A549 (cell line): ENCODE measurements around the gene DOCK1. TPM values are rescaled to one million over a fixed set of nuclear protein-coding genes. Genes with fewer than 3 reads are reported as not detected.

Experiments used
- ATAC-seq, 2 experiments: fragments of 200-7000 bp in 1 of 2; fragments of >200 bp in 1 of 2; cut with Nextera tagmentation in 1 of 2; cut with Tn5 transposase in 1 of 2; 3 replicates each; pipeline versions ENCODE4 v1.8.0 to v1.9.1; 2018 to 2020; ENCODE audit warnings: mild to moderate bottlenecking in 1 of 2, moderate library complexity in 1 of 2
- CTCF ChIA-PET: fragments of 300-600 bp; sonication (Branson Sonifier 250); formaldehyde crosslinking; extraction: SDS; loops from one replicate; lab custom pipeline; 2021; ENCODE audit warnings: antibody characterized with exemption, inconsistent platforms; lab: Yijun Ruan, JAX
- POLR2A ChIA-PET: fragments of 350-600 bp; formaldehyde crosslinking; extraction: SDS; loops from one replicate; lab custom pipeline; 2021; ENCODE audit warnings: antibody characterized with exemption, inconsistent platforms; lab: Yijun Ruan, JAX
- DNase-seq, 2 experiments: peaks; one replicate each; pipeline versions ENCODE4 v3.0.0 to v3.0.0-alpha.2; 2011 to 2016; ENCODE audit warnings: low read depth in 1 of 2, low spot score in 1 of 2
- FAIRE-seq: peaks from 2 replicates; lab custom pipeline; 2011; peaks lifted over from hg19 to GRCh38; lab: Jason Lieb, UNC
- H3K27ac ChIP-seq, 2 experiments: fragments of >200 bp; sonication (Bioruptor Twin); formaldehyde crosslinking; 3 replicates each; pipeline ENCODE4 v1.5.1; 2016 to 2017
- H3K4me1 ChIP-seq: fragments of >200 bp; sonication (Bioruptor Twin); formaldehyde crosslinking; 3 replicates; pipeline ENCODE4 v1.6.1; 2016
- H3K4me2 ChIP-seq: fragments of >200 bp; sonication (Bioruptor Twin); formaldehyde crosslinking; 3 replicates; pipeline ENCODE4 v1.6.1; 2016
- H3K4me3 ChIP-seq: fragments of >200 bp; sonication (Bioruptor Twin); formaldehyde crosslinking; 3 replicates; pipeline ENCODE4 v1.5.1; 2016
- H3K9me3 ChIP-seq: fragments of >200 bp; sonication (Bioruptor Twin); formaldehyde crosslinking; 3 replicates; pipeline ENCODE4 v1.6.1; 2016
- ATOH8 ChIP-seq: fragments of 250-450 bp; sonication (Bioruptor Pico); IDR thresholded peaks from 2 replicates; pipeline ENCODE4 v1.5.0; 2020; ENCODE audit warnings: low read depth, mild to moderate bottlenecking, moderate library complexity
- BCL3 ChIP-seq: fragments of >200 bp; sonication (Bioruptor Twin); formaldehyde crosslinking; IDR thresholded peaks from 3 replicates; pipeline ENCODE4 v1.6.1; 2016
- CBX2 ChIP-seq: fragments of 200-600 bp; sonication (generic); IDR thresholded peaks from 2 replicates; pipeline ENCODE4 v1.6.1; 2016; ENCODE audit warnings: low read depth, mild to moderate bottlenecking, borderline replicate concordance
- CBX8 ChIP-seq: fragments of 200-600 bp; sonication (generic); IDR thresholded peaks from 2 replicates; pipeline ENCODE4 v1.6.1; 2016
- CEBPB ChIP-seq, 2 experiments: fragments of >200 bp in 1 of 2; sonication (Bioruptor Twin) in 1 of 2; formaldehyde crosslinking in 1 of 2; IDR thresholded peaks; 2 replicates each; pipeline ENCODE4 v1.6.1; 2012 to 2016
- CHD4 ChIP-seq: fragments of 200-600 bp; sonication (generic); IDR thresholded peaks from 2 replicates; pipeline ENCODE4 v1.6.1; 2016; ENCODE audit warnings: antibody characterized with exemption, mild to moderate bottlenecking, borderline replicate concordance
- EHMT2 ChIP-seq: fragments of 200-600 bp; sonication (generic); IDR thresholded peaks from 2 replicates; pipeline ENCODE4 v1.6.1; 2016; ENCODE audit warnings: antibody characterized with exemption, low read depth, mild to moderate bottlenecking, moderate library complexity
- ESRRA ChIP-seq: fragments of 150-350 bp; IDR thresholded peaks from 2 replicates; pipeline ENCODE4 v1.6.1; 2014; ENCODE audit warnings: mild to moderate bottlenecking, low read length, borderline replicate concordance
- FOSB ChIP-seq: fragments of 250-450 bp; sonication (Bioruptor Pico); IDR thresholded peaks from 2 replicates; pipeline ENCODE4 v1.5.0; 2020; ENCODE audit warnings: mild to moderate bottlenecking, moderate library complexity
- HDAC2 ChIP-seq: fragments of 200-600 bp; sonication (generic); IDR thresholded peaks from 2 replicates; pipeline ENCODE4 v1.6.1; 2016
- HOXA7 ChIP-seq: fragments of 250-450 bp; sonication (Bioruptor Pico); IDR thresholded peaks from 2 replicates; pipeline ENCODE4 v1.5.0; 2020; ENCODE audit warnings: mild to moderate bottlenecking, moderate library complexity
- HOXB5 ChIP-seq: fragments of 250-450 bp; sonication (Bioruptor Pico); IDR thresholded peaks from 2 replicates; pipeline ENCODE4 v1.5.0; 2020; ENCODE audit warnings: mild to moderate bottlenecking, moderate library complexity
- JUNB ChIP-seq: fragments of >200 bp; sonication (Bioruptor Twin); formaldehyde crosslinking; IDR thresholded peaks from 2 replicates; pipeline ENCODE4 v1.6.1; 2016
- MYC ChIP-seq: IDR thresholded peaks from 2 replicates; pipeline ENCODE4 v1.6.1; 2012; ENCODE audit warnings: mild to moderate bottlenecking, inconsistent platforms, low read length, improper control_type of control experiment, borderline replicate concordance
- NR3C1 ChIP-seq: fragments of >200 bp; sonication (Bioruptor Twin); formaldehyde crosslinking; IDR thresholded peaks from 3 replicates; pipeline ENCODE4 v1.6.1; 2017
- POLR2A ChIP-seq: IDR thresholded peaks from 2 replicates; pipeline ENCODE4 v1.6.1; 2012; ENCODE audit warnings: mild to moderate bottlenecking, low read length
- RARB ChIP-seq: fragments of 250-450 bp; sonication (Bioruptor Pico); IDR thresholded peaks from 2 replicates; pipeline ENCODE4 v1.8.0; 2021; ENCODE audit warnings: mild to moderate bottlenecking, moderate library complexity
- RFX5 ChIP-seq: fragments of 450-650 bp; IDR thresholded peaks from 2 replicates; pipeline ENCODE4 v1.7.1; 2014; ENCODE audit warnings: antibody characterized with exemption, mild to moderate bottlenecking, moderate library complexity
- RNF2 ChIP-seq: fragments of 200-600 bp; sonication (generic); IDR thresholded peaks from 2 replicates; pipeline ENCODE4 v1.6.1; 2016; ENCODE audit warnings: low read depth, mild to moderate bottlenecking, antibody characterized with exemption, moderate library complexity, borderline replicate concordance
- ZSCAN20 ChIP-seq: fragments of 250-450 bp; sonication (Bioruptor Pico); IDR thresholded peaks from 2 replicates; pipeline ENCODE4 v1.8.0; 2022; ENCODE audit warnings: mild to moderate bottlenecking, moderate library complexity
- WGBS: methylation state at CpG from one replicate; pipeline ENCODE4 v1.1.6; 2017; ENCODE audit errors: missing lambda C conversion rate; 5-methylcytosine and 5-hydroxymethylcytosine counted together
- polyA plus RNA-seq, 4 experiments: library from polyadenylated mRNA; depleted of rRNA in 3 of 4; stranded (reverse); fragments of >200 nt; fragmentation: RNase III in 1 of 4; extraction: RNeasy Plus Mini Kit Qiagen cat#74134 plus additional on column Dnase treatment in 1 of 4; gene quantifications; 2 replicates in 3 of 4; 3 replicates in 1 of 4; pipeline ENCODE4 v1.2.3, GENCODE V29; 2011 to 2017
- TF ChIP-seq, protein P1 (sequence below): fragments of 150-350 bp; IDR thresholded peaks from 2 replicates; pipeline ENCODE4 v1.6.1; 2014; ENCODE audit warnings: low read depth, mild to moderate bottlenecking, low read length
- TF ChIP-seq, protein P2 (sequence below): fragments of 450-650 bp; IDR thresholded peaks from 2 replicates; pipeline ENCODE4 v1.6.1; 2014; ENCODE audit warnings: antibody characterized with exemption

DOCK1 gene
- polyA plus RNA-seq, 2 of the 4 experiments (the other 2 are of a cell fraction) = 22.6 to 28.2 TPM

GRCh38 chr10:127012769-127013152 lies 107.5 kb downstream of the DOCK1 start:
- 68% methylated on average over 10 of the region's 10 CpGs for WGBS
- DNase-seq (no peak), FAIRE-seq (no peak)
- CTCF ChIA-PET = no interaction called here
- Histone ChIP-seq H3K4me1 (no peaks in the 10 kb centered on the region), H3K4me3 (no peak overlapping the region), H3K4me2 (no peak overlapping the region), H3K9me3 (no peaks in the 10 kb centered on the region)
- TF ChIP-seq EHMT2 (no peak), HOXB5 (no peak), RNF2 (no peak), ATOH8 (no peak), CHD4 (no peak), CBX2 (no peak), RARB (CRISPR knock-in tag) (no peak), BCL3 (no peak), CEBPB (IDR thresholded peaks at IDR 0.05) (no peak), RFX5 (no peak), ESRRA (no peak), HOXA7 (no peak), ZSCAN20 (CRISPR knock-in tag) (no peak), MYC (no peak), FOSB (no peak), JUNB (no peak)
- TF ChIP-seq, protein P1, sequence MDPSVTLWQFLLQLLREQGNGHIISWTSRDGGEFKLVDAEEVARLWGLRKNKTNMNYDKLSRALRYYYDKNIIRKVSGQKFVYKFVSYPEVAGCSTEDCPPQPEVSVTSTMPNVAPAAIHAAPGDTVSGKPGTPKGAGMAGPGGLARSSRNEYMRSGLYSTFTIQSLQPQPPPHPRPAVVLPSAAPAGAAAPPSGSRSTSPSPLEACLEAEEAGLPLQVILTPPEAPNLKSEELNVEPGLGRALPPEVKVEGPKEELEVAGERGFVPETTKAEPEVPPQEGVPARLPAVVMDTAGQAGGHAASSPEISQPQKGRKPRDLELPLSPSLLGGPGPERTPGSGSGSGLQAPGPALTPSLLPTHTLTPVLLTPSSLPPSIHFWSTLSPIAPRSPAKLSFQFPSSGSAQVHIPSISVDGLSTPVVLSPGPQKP = no peak
- TF ChIP-seq, protein P2, sequence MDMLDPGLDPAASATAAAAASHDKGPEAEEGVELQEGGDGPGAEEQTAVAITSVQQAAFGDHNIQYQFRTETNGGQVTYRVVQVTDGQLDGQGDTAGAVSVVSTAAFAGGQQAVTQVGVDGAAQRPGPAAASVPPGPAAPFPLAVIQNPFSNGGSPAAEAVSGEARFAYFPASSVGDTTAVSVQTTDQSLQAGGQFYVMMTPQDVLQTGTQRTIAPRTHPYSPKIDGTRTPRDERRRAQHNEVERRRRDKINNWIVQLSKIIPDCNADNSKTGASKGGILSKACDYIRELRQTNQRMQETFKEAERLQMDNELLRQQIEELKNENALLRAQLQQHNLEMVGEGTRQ = no peak
- TF ChIP-seq, all 56 proteins: peak for 0
- ATAC-seq = no peak
- no peak overlapping the region for H3K27ac ChIP-seq
- POLR2A ChIA-PET = no interaction called here

DNA sequence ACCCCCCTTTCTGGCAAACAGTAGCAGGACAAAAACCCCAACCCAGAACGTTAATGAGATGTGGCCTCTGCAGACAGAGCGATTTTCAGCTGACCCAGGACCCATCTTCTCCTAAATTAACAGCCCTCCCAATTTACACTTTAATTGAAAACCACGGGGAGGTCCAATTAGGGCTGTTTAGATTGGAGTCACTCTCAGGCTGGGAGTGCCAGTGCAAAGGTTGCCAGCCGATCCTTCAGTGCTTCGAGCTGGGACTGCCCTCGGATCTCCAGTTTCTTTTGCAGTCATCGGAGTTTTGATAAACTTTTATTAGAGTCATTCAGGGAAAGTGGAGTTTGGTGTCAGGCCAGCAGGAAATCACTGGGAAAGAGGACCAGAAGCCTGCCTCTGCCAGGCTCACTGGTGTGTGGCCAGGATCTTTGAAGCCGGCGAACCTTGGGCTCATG lies 108.0 kb downstream of the DOCK1 start:
- no peak for TF ChIP-seq NR3C1
- TF ChIP-seq HDAC2 = no peak
- TF ChIP-seq, protein P1 = no peak
- no peak for TF ChIP-seq POLR2A
- no peak for TF ChIP-seq CBX8
- no peak for TF ChIP-seq ZSCAN20 (CRISPR knock-in tag)
- TF ChIP-seq, all 56 proteins: peak for 0
- WGBS = 87% methylated on average over 9 of the region's 9 CpGs
- Histone ChIP-seq H3K9me3 (no peaks in the 10 kb centered on the region), H3K27ac (no peak overlapping the region), H3K4me1 (no peaks in the 10 kb centered on the region), H3K4me3 (no peak overlapping the region), H3K4me2 (no peak overlapping the region)
- CTCF ChIA-PET = no interaction called here
- no peak for ATAC-seq
- no peak for DNase-seq
- FAIRE-seq = no peak
- POLR2A ChIA-PET = no interaction called here
